ENCODE results near the gene C17orf100.

- TF ChIP-seq CTCF (optimal IDR thresholded peaks at IDR 0.05 in 1 of 3, IDR thresholded peaks at IDR 0.05 in 1 of 3, conservative IDR thresholded peaks at IDR 0.05 in 1 of 3; ENCODE audit: extremely low read depth in 1 of 3, insufficient read depth in 2 of 3, low read length in 3 of 3) (no peak), EZH2 (IDR thresholded peaks at IDR 0.05; ENCODE audit: low read length) (no peak)
Measured at GRCh38 chr17:6657633-6658287, 6.2 kb downstream of the C17orf100 start.

Measured in keratinocyte (primary cell).